B cell (primary cell): ENCODE results near the gene ST6GAL2. TPM values are rescaled to one million over a fixed set of nuclear protein-coding genes. Genes with fewer than 3 reads are reported as not detected.

Experiments used
- ATAC-seq: fragments of 200-7000 bp; cut with Tn5 transposase; one replicate; pipeline ENCODE4 v1.10.0; 2021; ENCODE audit warnings: low read depth, mild to moderate bottlenecking, moderate number of reproducible peaks, moderate library complexity
- CTCF ChIA-PET: fragments of 350-600 bp; sonication (Branson Sonifier 250); formaldehyde crosslinking; loops from one replicate; lab custom pipeline; 2021; ENCODE audit warnings: antibody characterized with exemption, inconsistent platforms; lab: Charles Lee
- POLR2A ChIA-PET: fragments of 350-600 bp; sonication (Branson Sonifier 250); formaldehyde crosslinking; loops from one replicate; lab custom pipeline; 2021; ENCODE audit warnings: antibody characterized with exemption; lab: Charles Lee
- DNase-seq: peaks from one replicate; pipeline ENCODE4 v3.0.0; 2013
- H2AFZ ChIP-seq: 2 replicates; pipeline ENCODE4 v1.6.1; 2012; ENCODE audit warnings: mild to moderate bottlenecking, low read depth, low read length; ENCODE audit not compliant: insufficient read depth, poor library complexity, severe bottlenecking
- H3K27ac ChIP-seq, 2 donors: 1 replicate in 1 of 2; 2 replicates in 1 of 2; pipeline ENCODE4 v1.5.1; 2012 to 2013; ENCODE audit warnings: low read length in 2 of 2, mild to moderate bottlenecking in 2 of 2, moderate library complexity in 1 of 2
- H3K27me3 ChIP-seq, 4 experiments: fragments of 200-600 bp in 1 of 4; sonication (generic) in 1 of 4; replicated peaks in 1 of 4; 1 replicate in 2 of 4; 2 replicates in 2 of 4; pipeline versions ENCODE4 v1.6.1 to v1.7.0; 2013 to 2016; ENCODE audit warnings: low read length in 3 of 4, mild to moderate bottlenecking in 2 of 4, mixed read lengths in 1 of 4, moderate library complexity in 1 of 4; ENCODE audit not compliant: insufficient read depth in 4 of 4, control insufficient read depth in 3 of 4; ENCODE audit errors: control extremely low read depth in 1 of 4
- H3K36me3 ChIP-seq, 2 experiments: replicated peaks in 1 of 2; 1 replicate in 1 of 2; 2 replicates in 1 of 2; pipeline versions ENCODE4 v1.6.1 to v1.7.1; 2013; ENCODE audit warnings: low read length in 1 of 2; ENCODE audit not compliant: insufficient read depth in 2 of 2, control insufficient read depth in 1 of 2; ENCODE audit errors: control extremely low read depth in 1 of 2, extremely low read depth in 1 of 2
- H3K4me1 ChIP-seq, 2 donors: fragments of 200-600 bp in 1 of 2; sonication (generic) in 1 of 2; 1 replicate in 1 of 2; 2 replicates in 1 of 2; pipeline versions ENCODE4 v1.5.1 to v1.6.1; 2013 to 2017; ENCODE audit warnings: low read length in 2 of 2; ENCODE audit not compliant: control insufficient read depth in 2 of 2, insufficient read depth in 2 of 2
- H3K4me2 ChIP-seq: replicated peaks from 2 replicates; pipeline ENCODE3; 2012; ENCODE audit warnings: mild to moderate bottlenecking, low read depth, low read length; ENCODE audit not compliant: poor library complexity, severe bottlenecking
- H3K4me3 ChIP-seq, 5 experiments: fragments of 200-600 bp in 1 of 5; sonication (generic) in 1 of 5; 1 replicate in 3 of 5; 2 replicates in 2 of 5; pipeline versions ENCODE4 v1.5.1 to v1.7.0; 2011 to 2016; ENCODE audit warnings: low read length in 4 of 5, mild to moderate bottlenecking in 4 of 5, low read depth in 2 of 5, control low read depth in 1 of 5, moderate library complexity in 1 of 5; ENCODE audit not compliant: insufficient read depth in 1 of 5; ENCODE audit errors: control extremely low read depth in 1 of 5, extremely low read depth in 1 of 5
- H3K79me2 ChIP-seq: fragments of 200-600 bp; sonication (generic); one replicate; pipeline ENCODE4 v1.6.0; 2016; ENCODE audit warnings: low read length; ENCODE audit not compliant: control insufficient read depth, insufficient read depth
- H3K9ac ChIP-seq: fragments of 200-600 bp; sonication (generic); 2 replicates; pipeline ENCODE4 v1.6.1; 2017; ENCODE audit warnings: mild to moderate bottlenecking, low read length, moderate library complexity
- H3K9me3 ChIP-seq, 3 donors: one replicate each; pipeline versions ENCODE4 v1.6.1 to v1.7.1; 2013; ENCODE audit warnings: low read length in 2 of 3; ENCODE audit not compliant: control insufficient read depth in 2 of 3, insufficient read depth in 1 of 3; ENCODE audit errors: control extremely low read depth in 1 of 3
- H4K20me1 ChIP-seq: 2 replicates; pipeline ENCODE4 v1.6.0; 2012; ENCODE audit warnings: mild to moderate bottlenecking, low read length; ENCODE audit not compliant: insufficient read depth, control insufficient read depth, poor library complexity, severe bottlenecking
- H3K27ac Mint-ChIP-seq: one replicate; pipeline ENCODE4 v1.8.0; 2021; ENCODE audit warnings: mixed read lengths
- H3K27me3 Mint-ChIP-seq: one replicate; pipeline ENCODE4 v1.8.0; 2021; ENCODE audit warnings: mixed read lengths
- H3K4me1 Mint-ChIP-seq: one replicate; pipeline ENCODE4 v1.8.0; 2021; ENCODE audit warnings: mixed read lengths
- H3K4me3 Mint-ChIP-seq: one replicate; pipeline ENCODE4 v1.8.0; 2021; ENCODE audit warnings: mixed read lengths
- H3K9me3 Mint-ChIP-seq: one replicate; pipeline ENCODE4 v1.8.0; 2022; ENCODE audit warnings: mixed read lengths; ENCODE audit not compliant: insufficient read depth
- CTCF ChIP-seq: fragments of 200-600 bp; IDR thresholded peaks from one replicate; pipeline ENCODE4 v1.8.0; 2022; ENCODE audit warnings: antibody characterized with exemption, mild to moderate bottlenecking
- EZH2 ChIP-seq: IDR thresholded peaks from 2 replicates; pipeline ENCODE4 v1.6.1; 2012; ENCODE audit warnings: borderline replicate concordance, low read depth, mild to moderate bottlenecking, moderate library complexity, low read length; ENCODE audit not compliant: insufficient read depth, poor library complexity, severe bottlenecking
- WGBS: methylation state at CpG from one replicate; pipeline ENCODE4 v1.1.5; 2013; ENCODE audit warnings: missing lambda C conversion rate; ENCODE audit not compliant: insufficient coverage; 5-methylcytosine and 5-hydroxymethylcytosine counted together
- intact Hi-C: fragments of 100-400 bp; cut with micrococcal nuclease; formaldehyde crosslinking; loops from one replicate; pipeline ENCODE4 v1.10.0; 2022
- polyA plus RNA-seq: library from polyadenylated mRNA; depleted of rRNA; stranded (reverse); fragments of >200 nt; gene quantifications from 2 replicates; pipeline ENCODE4 v1.2.3, GENCODE V29; 2012
- total RNA-seq, 2 donors: library from RNA; stranded (reverse); fragments of 120-200 nt in 1 of 2; gene quantifications; 1 replicate in 1 of 2; 2 replicates in 1 of 2; pipeline versions ENCODE4 v1.2.3 to v1.2.4, GENCODE V29; 2013 to 2022

ST6GAL2 gene
- total and polyA plus RNA-seq, 2 donors (not counting 1 experiment from before 2014, with no cell fraction given), result not detected

GRCh38 chr2:106919012-106919411 is 33.0 kb upstream of the ST6GAL2 start:
- H3K36me3 ChIP-seq, result no peaks in the 10 kb centered on the region
- no peaks in the 10 kb centered on the region for H3K4me1 ChIP-seq
- Mint-ChIP-seq H3K27ac (no peak overlapping the region), H3K9me3 (no peaks in the 10 kb centered on the region), H3K27me3 (no peaks in the 10 kb centered on the region), H3K4me1 (no peaks in the 10 kb centered on the region), H3K4me3 (no peak overlapping the region)
- intact Hi-C loops, result no loop called here
- DNase-seq (no peak), ATAC-seq (no peak)
- no peaks in the 10 kb centered on the region for H3K9me3 ChIP-seq
- no peak overlapping the region for H3K9ac ChIP-seq
- H3K4me2 ChIP-seq, result no peak overlapping the region
- H3K27ac ChIP-seq, result no peak overlapping the region
- H4K20me1 ChIP-seq, result no peaks in the 10 kb centered on the region
- POLR2A ChIA-PET, result no interaction called here
- H3K27me3 ChIP-seq, result no peaks in the 10 kb centered on the region
- WGBS, result no CpG with 5 or more reads among the region's 1 CpG
- no peak overlapping the region for H2AFZ ChIP-seq
- CTCF ChIA-PET, result no interaction called here
- TF ChIP-seq CTCF (no peak), EZH2 (no peak)
- H3K4me3 ChIP-seq, result no peak overlapping the region
- no peaks in the 10 kb centered on the region for H3K79me2 ChIP-seq

- H3K27ac ChIP-seq, result no peak overlapping the region
- peaks cover 6% of the 10 kb centered on the region for H3K9me3 Mint-ChIP-seq
- H3K4me3 ChIP-seq, result no peak overlapping the region
- no peak for TF ChIP-seq EZH2
- TF ChIP-seq CTCF, result no peak
- ATAC-seq, result no peak
- no peaks in the 10 kb centered on the region for H3K27me3 ChIP-seq
- POLR2A ChIA-PET, result no interaction called here
- H2AFZ ChIP-seq, result no peak overlapping the region
- H3K9me3 ChIP-seq, result peaks cover 0 to 3% (median 0%) of the 10 kb centered on the region in 3 donors
- intact Hi-C loops, result no loop called here
- H3K9ac ChIP-seq, result no peak overlapping the region
- H3K79me2 ChIP-seq, result no peaks in the 10 kb centered on the region
- H3K36me3 ChIP-seq, result no peaks in the 10 kb centered on the region
- no peak overlapping the region for H3K27ac Mint-ChIP-seq
- no peaks in the 10 kb centered on the region for H3K4me1 Mint-ChIP-seq
- CTCF ChIA-PET, result no interaction called here
- H4K20me1 ChIP-seq, result no peaks in the 10 kb centered on the region
- DNase-seq, result no peak
- no CpG with 5 or more reads among the region's 2 CpGs for WGBS
- no peaks in the 10 kb centered on the region for H3K27me3 Mint-ChIP-seq
- no peaks in the 10 kb centered on the region for H3K4me1 ChIP-seq
- H3K4me2 ChIP-seq, result no peak overlapping the region
- H3K4me3 Mint-ChIP-seq, result no peak overlapping the region
Observed at GRCh38 chr2:106904242-106904641, 18.3 kb upstream of the ST6GAL2 start.
